GM21576 (cell line): ENCODE results near the gene HOXB6.

Experiments
- ATAC-seq: cut with Tn5 transposase; IDR thresholded peaks from one replicate; pipeline ENCODE4 v1.9.1; 2021; ENCODE audit warnings: mild to moderate bottlenecking, moderate library complexity; ENCODE audit not compliant: unreplicated experiment

HOXB6 gene

DNA sequence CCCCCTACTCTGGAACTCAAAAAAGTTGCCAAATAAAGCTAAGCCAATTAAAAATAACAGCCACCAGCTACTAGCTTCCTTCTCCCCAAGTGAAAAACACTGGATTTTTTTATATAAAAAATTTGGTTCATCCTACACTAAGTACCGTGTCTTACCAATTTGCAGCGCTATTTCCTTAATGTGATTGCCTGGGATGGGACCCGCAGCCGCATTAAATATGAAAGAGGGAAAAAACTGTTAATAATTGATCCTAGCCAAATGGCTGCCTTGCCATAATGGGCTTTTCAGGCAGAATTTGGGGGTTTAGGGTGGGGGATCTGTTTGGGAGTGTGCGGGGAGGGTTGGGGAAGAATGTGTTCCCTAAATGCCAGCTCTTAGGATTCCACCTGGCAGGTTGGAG, 19.3 kb upstream of the HOXB6 start:
- ATAC-seq = no peak

- ATAC-seq = no peak
Observed at GRCh38 chr17:48623583-48623982, 18.8 kb upstream of the HOXB6 start.

DNA sequence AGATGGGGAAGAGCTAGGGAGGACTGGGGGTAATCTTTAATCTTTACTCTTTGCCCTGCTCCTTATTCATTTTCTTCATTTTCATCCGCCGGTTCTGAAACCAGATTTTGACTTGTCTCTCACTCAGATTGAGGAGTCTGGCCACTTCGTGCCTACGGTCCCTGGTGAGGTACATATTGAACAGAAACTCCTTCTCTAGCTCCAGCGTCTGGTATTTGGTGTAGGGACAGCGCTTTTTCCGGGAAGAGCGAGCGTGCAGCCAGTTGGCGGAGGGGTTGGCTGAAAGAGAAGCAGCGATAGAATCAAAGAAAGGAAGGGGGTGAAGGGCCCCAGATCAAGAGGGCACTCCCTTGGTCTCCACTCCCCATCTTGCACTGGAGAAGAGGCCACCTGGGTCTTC, 18.1 kb upstream of the HOXB6 start:
- no peak for ATAC-seq

- ATAC-seq = no peak
Observed at GRCh38 chr17:48621410-48622392, 16.9 kb upstream of the HOXB6 start.

- ATAC-seq = no peak
Observed at GRCh38 chr17:48620461-48621139, 15.8 kb upstream of the HOXB6 start.

- no peak for ATAC-seq
Observed at GRCh38 chr17:48619826-48620449, 15.2 kb upstream of the HOXB6 start.

DNA sequence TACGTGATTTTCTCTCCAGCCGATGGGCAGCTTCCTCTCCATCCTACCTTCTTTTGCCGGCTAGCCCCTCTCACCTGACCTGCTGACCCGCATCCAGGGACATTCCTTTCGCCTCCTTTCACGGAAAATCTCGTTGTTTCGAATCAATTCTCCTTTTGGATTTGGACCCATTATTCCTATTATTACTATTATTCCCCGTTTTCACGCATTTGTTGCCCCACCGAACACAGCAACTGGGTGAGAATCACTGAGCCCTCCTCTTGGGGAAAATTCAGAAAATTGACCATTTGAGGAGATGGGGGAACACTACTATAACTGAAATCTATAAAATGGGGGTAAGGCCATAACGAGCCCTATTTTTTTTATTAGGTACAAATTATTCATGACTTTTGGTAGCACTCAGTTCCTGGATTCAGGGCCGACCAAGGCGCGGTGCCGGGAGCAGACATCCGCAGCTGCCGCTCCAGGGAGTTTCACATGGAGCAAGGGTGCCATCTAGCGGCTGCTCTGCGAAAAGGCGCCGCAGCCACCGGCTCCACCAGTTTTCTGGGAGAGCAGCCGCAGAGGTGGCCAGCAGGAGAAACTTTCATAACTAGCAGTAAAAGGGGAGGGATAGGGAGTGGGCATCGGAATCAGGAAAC, 13.6 kb upstream of the HOXB6 start:
- ATAC-seq = no peak

- ATAC-seq = no peak
Observed at GRCh38 chr17:48617471-48618255, 12.9 kb upstream of the HOXB6 start.

- no peak for ATAC-seq
Observed at GRCh38 chr17:48616717-48617470, 12.1 kb upstream of the HOXB6 start.

DNA sequence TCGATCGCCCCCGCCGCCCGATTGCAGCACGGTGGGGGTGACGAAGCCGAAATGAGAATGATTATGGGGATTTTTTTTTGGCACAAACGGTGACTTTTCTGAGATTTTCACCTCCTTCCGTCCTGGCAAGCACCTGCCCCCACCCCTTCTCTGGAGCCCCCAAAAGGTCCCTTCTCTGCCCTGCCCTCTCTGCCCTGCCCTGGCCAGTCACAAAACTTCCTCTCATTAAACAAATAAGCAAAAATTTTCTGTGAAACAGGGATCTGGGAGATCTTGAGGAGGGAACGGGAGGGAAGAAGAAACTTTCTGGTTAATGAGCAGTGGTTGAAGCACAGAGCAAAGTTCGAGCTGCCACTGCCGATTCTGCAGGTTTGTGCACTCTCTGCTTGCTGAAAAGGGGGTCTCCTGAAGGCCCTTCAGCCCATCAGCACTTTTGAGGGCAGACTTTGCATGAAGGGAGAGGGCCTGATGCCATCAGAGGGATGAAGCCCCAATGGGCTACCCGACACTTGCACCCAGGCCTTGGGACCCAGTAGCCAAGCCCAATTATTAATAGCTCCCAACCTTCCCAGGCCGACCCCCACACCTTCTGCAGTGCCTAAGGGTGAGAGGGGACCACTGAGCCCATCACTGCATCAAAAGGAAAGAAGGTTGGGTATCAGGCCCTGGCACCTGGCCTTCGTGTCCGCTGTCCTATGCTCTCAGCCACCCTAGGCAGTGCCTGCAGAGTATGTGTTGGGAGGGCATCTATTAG, 11.4 kb upstream of the HOXB6 start:
- ATAC-seq = no peak

DNA sequence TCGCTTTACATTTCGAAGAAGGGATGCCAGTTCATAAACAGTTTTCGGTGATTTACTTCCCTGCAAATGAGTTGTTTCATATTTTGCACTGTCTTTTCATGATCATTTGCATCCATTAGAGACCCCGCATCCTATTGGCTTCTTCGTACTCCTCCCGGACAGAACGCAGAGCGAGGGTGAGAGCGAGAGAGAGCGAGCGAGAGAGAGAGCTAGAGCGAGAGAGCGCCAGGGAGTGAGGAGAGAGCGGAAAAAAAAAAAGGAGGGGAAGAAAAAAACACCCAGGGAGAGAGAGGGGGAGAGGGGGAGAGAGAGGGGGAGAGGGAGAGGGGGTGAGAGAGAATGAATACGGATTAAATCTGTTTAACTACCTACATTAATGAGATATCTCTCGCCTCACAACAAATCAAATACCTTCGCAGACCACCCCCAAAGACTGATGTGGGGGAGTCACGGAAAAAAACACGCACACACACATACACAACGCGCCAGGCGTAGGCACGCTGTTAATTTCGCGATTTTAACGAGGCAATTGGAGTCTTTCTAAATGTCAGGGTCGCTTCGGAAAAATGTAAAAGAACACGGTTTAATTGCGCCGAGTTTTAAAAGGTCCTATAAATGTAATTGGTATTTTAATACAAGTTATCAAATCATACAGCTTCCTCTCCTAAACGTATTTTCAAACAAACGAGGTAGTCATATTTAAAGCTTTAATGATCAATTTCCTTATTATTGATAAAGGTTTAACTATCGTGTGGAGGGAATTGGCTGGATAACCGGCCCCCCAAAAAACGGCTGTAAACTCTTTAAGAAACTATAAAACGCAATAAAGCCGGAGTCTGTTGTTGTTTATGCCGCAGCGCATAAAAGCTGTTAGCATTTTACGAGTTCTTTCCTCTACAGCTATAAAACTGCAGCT, 10.5 kb upstream of the HOXB6 start, which contains the start of gene HOXB8:
Gene HOXB8, minus strand, starts transcription at position 246 of the 916 bp plus-strand sequence. CDS start 588 bp downstream, outside the sequence.
- no peak for ATAC-seq

- no peak for ATAC-seq
Observed at GRCh38 chr17:48613862-48614694, 9.3 kb upstream of the HOXB6 start.

DNA sequence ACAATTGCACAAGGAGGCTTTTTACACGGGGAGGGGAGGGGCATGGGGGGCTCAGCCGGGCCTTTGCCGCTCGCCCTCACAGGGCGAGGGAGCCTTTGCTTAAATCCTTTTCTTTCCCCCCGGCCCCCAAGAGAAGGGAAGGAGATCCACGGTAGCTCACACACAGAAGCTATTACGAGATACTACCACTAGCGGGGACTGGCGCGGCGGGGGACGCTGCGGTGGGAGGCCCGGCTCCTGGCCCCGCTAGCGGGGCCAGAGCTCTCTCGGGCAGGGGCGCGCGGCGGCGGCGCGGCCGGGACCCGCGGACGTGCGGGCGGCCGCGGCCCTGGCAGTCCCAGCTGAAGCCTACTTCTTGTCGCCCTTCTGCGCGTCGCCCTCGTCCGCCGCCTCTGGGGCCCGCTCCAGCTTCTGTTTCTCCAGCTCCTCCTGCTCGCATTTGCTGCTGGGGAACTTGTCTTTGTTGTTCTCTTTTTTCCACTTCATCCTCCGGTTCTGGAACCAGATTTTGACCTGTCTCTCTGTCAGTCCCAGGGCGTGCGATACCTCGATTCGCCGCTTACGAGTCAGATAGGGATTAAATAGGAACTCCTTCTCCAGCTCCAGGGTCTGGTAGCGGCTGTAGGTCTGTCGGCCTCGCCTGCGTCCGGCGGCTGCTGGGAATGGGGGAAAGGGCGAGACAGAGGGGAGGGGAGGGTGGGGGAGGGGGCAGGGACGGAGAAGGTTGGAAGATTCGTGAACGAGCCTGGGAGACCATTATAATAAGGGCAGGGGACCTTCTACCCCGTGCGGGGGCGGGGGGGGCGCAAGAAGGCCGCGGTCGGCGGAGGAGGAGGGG, 8.3 kb upstream of the HOXB6 start:
- ATAC-seq = no peak

GRCh38 chr17:48612456-48612853, 7.7 kb upstream of the HOXB6 start:
- ATAC-seq = no peak

GRCh38 chr17:48611681-48612455, 7.1 kb upstream of the HOXB6 start:
- ATAC-seq = no peak
